Forelimb muscle (tissue), 1 donor: ENCODE measurements around the gene SLC16A9. TPM values are rescaled to one million over a fixed set of nuclear protein-coding genes. Genes with fewer than 3 reads are reported as not detected.
A peak's percentile ranks its signal among the peaks of the same experiment; 100 is the strongest.
"Not testable (repeated sequence)": the region's sequence is repeated elsewhere in the genome, so short reads cannot be mapped to it uniquely, and the experiment has no call there.

Experiments used
- DNase-seq: peaks from one replicate; pipeline ENCODE4 v3.0.0-alpha.2; 2013; ENCODE audit warnings: low read depth
- polyA plus RNA-seq: library from polyadenylated mRNA; unstranded; fragments of 120-200 nt; gene quantifications from one replicate; pipeline ENCODE4 v1.2.1, GENCODE V29; 2013; ENCODE audit not compliant: insufficient read length

The SLC16A9 gene
- 3.3 TPM for polyA plus RNA-seq

GRCh38 chr10:59709395-59710125, at the start of gene SLC16A9:
SLC16A9 (minus strand) TSS chr10:59709850; CDS start chr10:59684291, 25,559 bp downstream.
- DNase-seq = peak; percentile 16

GRCh38 chr10:59757966-59758365, 48.3 kb upstream of the SLC16A9 start:
- no peak for DNase-seq

- DNase-seq = no peak
Measured at GRCh38 chr10:59754951-59755350, 45.3 kb upstream of the SLC16A9 start.

- DNase-seq = peak; percentile 2
Measured at GRCh38 chr10:59753267-59753666, 43.6 kb upstream of the SLC16A9 start, which contains the start of gene MRLN. MRLN (minus strand) TSS chr10:59753455.

- DNase-seq = no peak
Measured at GRCh38 chr10:59752278-59752940, 42.8 kb upstream of the SLC16A9 start.

GRCh38 chr10:59750155-59750945, 40.7 kb upstream of the SLC16A9 start:
- no peak for DNase-seq

- DNase-seq = no peak
Measured at GRCh38 chr10:59748834-59749233, 39.2 kb upstream of the SLC16A9 start.

GRCh38 chr10:59745163-59745650, 35.6 kb upstream of the SLC16A9 start:
- no peak for DNase-seq

- not testable (repeated sequence) for DNase-seq
Measured at GRCh38 chr10:59744762-59745161, 35.1 kb upstream of the SLC16A9 start.

- not testable (repeated sequence) for DNase-seq
Measured at GRCh38 chr10:59744156-59744555, 34.5 kb upstream of the SLC16A9 start.

GRCh38 chr10:59741583-59741982, 31.9 kb upstream of the SLC16A9 start:
- no peak for DNase-seq

- no peak for DNase-seq
Measured at GRCh38 chr10:59741048-59741447, 31.4 kb upstream of the SLC16A9 start.

GRCh38 chr10:59736749-59737148, 27.1 kb upstream of the SLC16A9 start:
- no peak for DNase-seq

- no peak for DNase-seq
Measured at GRCh38 chr10:59735296-59735695, 25.6 kb upstream of the SLC16A9 start.

- DNase-seq = no peak
Measured at GRCh38 chr10:59734014-59734462, 24.4 kb upstream of the SLC16A9 start.

- not testable (repeated sequence) for DNase-seq
Measured at GRCh38 chr10:59733321-59734013, 23.8 kb upstream of the SLC16A9 start.

GRCh38 chr10:59732849-59733248, 23.2 kb upstream of the SLC16A9 start:
- not testable (repeated sequence) for DNase-seq

GRCh38 chr10:59729167-59729566, 19.5 kb upstream of the SLC16A9 start:
- DNase-seq = not testable (repeated sequence)

GRCh38 chr10:59724098-59724938, 14.7 kb upstream of the SLC16A9 start:
- DNase-seq = no peak

GRCh38 chr10:59720377-59720776, 10.7 kb upstream of the SLC16A9 start:
- DNase-seq = no peak
